H9 (cell line): ENCODE data around the gene RXRB. TPM values are rescaled to one million over a fixed set of nuclear protein-coding genes. Genes with fewer than 3 reads are reported as not detected.

Experiments
- DNase-seq: peaks from one replicate; pipeline ENCODE4 v3.0.0-alpha.2; 2017
- H2AFZ ChIP-seq: one replicate; pipeline ENCODE4 v1.6.1; 2013; ENCODE audit warnings: mild to moderate bottlenecking, low read length, control low read depth, moderate library complexity
- H2AK5ac ChIP-seq: 2 replicates; pipeline ENCODE4 v1.6.1; 2013; ENCODE audit warnings: low read length, control low read depth, mixed read lengths; ENCODE audit not compliant: insufficient read length
- H2BK120ac ChIP-seq: one replicate; pipeline ENCODE4 v1.6.1; 2013; ENCODE audit warnings: low read depth, mild to moderate bottlenecking, low read length, control low read depth, inconsistent platforms; ENCODE audit not compliant: poor library complexity, severe bottlenecking
- H2BK12ac ChIP-seq: 2 replicates; pipeline ENCODE4 v1.6.1; 2013; ENCODE audit warnings: low read length, control low read depth, mixed read lengths, low read depth; ENCODE audit not compliant: insufficient read length
- H2BK15ac ChIP-seq: 2 replicates; pipeline ENCODE4 v1.6.1; 2013; ENCODE audit warnings: low read depth, low read length, control low read depth
- H2BK20ac ChIP-seq: one replicate; pipeline ENCODE4 v1.6.1; 2013; ENCODE audit warnings: low read depth, mild to moderate bottlenecking, low read length, control low read depth, inconsistent platforms; ENCODE audit not compliant: poor library complexity, severe bottlenecking
- H2BK5ac ChIP-seq: 2 replicates; pipeline ENCODE4 v1.6.1; 2013; ENCODE audit warnings: low read length, control low read depth, mixed read lengths; ENCODE audit not compliant: insufficient read length
- H3K14ac ChIP-seq: 2 replicates; pipeline ENCODE4 v1.6.1; 2013; ENCODE audit warnings: low read length, control low read depth; ENCODE audit not compliant: insufficient read depth
- H3K18ac ChIP-seq: 2 replicates; pipeline ENCODE4 v1.6.1; 2013; ENCODE audit warnings: low read depth, mild to moderate bottlenecking, mixed read lengths, low read length, control low read depth; ENCODE audit not compliant: insufficient read length
- H3K23ac ChIP-seq: 2 replicates; pipeline ENCODE4 v1.6.1; 2013; ENCODE audit warnings: low read length, control low read depth, mixed read lengths, low read depth; ENCODE audit not compliant: insufficient read length
- H3K23me2 ChIP-seq: 2 replicates; pipeline ENCODE4 v1.6.1; 2013; ENCODE audit warnings: low read depth, mild to moderate bottlenecking, mixed read lengths, low read length, control low read depth; ENCODE audit not compliant: insufficient read length, poor library complexity, severe bottlenecking
- H3K27ac ChIP-seq: 2 replicates; pipeline ENCODE4 v1.5.1; 2013; ENCODE audit warnings: low read length, control low read depth, mixed read lengths, low read depth; ENCODE audit not compliant: insufficient read length
- H3K27me3 ChIP-seq: 2 replicates; pipeline ENCODE4 v1.6.1; 2013; ENCODE audit warnings: low read length, control low read depth, inconsistent platforms; ENCODE audit not compliant: insufficient read depth
- H3K4ac ChIP-seq: 2 replicates; pipeline ENCODE4 v1.6.1; 2013; ENCODE audit warnings: low read depth, mild to moderate bottlenecking, control low read depth, inconsistent platforms, low read length, moderate library complexity
- H3K4me1 ChIP-seq: 2 replicates; pipeline ENCODE4 v1.6.1; 2013; ENCODE audit warnings: low read length, control low read depth, inconsistent platforms; ENCODE audit not compliant: insufficient read depth
- H3K4me2 ChIP-seq: 2 replicates; pipeline ENCODE4 v1.6.1; 2013; ENCODE audit warnings: low read length, control low read depth, mixed read lengths; ENCODE audit not compliant: insufficient read length, insufficient read depth
- H3K56ac ChIP-seq: 2 replicates; pipeline ENCODE4 v1.6.1; 2013; ENCODE audit warnings: low read depth, mild to moderate bottlenecking, mixed read lengths, low read length, control low read depth; ENCODE audit not compliant: insufficient read length
- H3K79me1 ChIP-seq: 2 replicates; pipeline ENCODE4 v1.6.1; 2013; ENCODE audit warnings: low read depth, mild to moderate bottlenecking, moderate library complexity, low read length, control low read depth, inconsistent platforms; ENCODE audit not compliant: insufficient read depth, poor library complexity, severe bottlenecking
- H3K79me2 ChIP-seq: 2 replicates; pipeline ENCODE4 v1.6.1; 2013; ENCODE audit warnings: low read length, control low read depth, inconsistent platforms; ENCODE audit not compliant: insufficient read depth
- H3K9ac ChIP-seq: 2 replicates; pipeline ENCODE4 v1.6.1; 2013; ENCODE audit warnings: low read length, control low read depth, mixed read lengths; ENCODE audit not compliant: insufficient read length; ENCODE audit errors: extremely low read depth
- H3K9me3 ChIP-seq: one replicate; pipeline ENCODE4 v1.6.1; 2013; ENCODE audit warnings: low read depth, low read length, inconsistent platforms; ENCODE audit not compliant: control insufficient read depth
- H3T11ph ChIP-seq: one replicate; pipeline ENCODE4 v1.6.1; 2013; ENCODE audit warnings: mild to moderate bottlenecking, low read length, control low read depth, inconsistent platforms
- H4K20me1 ChIP-seq: one replicate; pipeline ENCODE4 v1.6.1; 2013; ENCODE audit not compliant: control insufficient read depth, insufficient read length, insufficient read depth
- H4K5ac ChIP-seq: 2 replicates; pipeline ENCODE4 v1.6.1; 2013; ENCODE audit warnings: low read depth, mild to moderate bottlenecking, mixed read lengths, low read length, control low read depth; ENCODE audit not compliant: insufficient read length
- H4K8ac ChIP-seq: replicated peaks from 2 replicates; pipeline ENCODE4 v1.6.1; 2013; ENCODE audit warnings: low read length, control low read depth, mixed read lengths, low read depth; ENCODE audit not compliant: insufficient read length
- H4K91ac ChIP-seq: 2 replicates; pipeline ENCODE4 v1.6.1; 2013; ENCODE audit warnings: low read depth, mild to moderate bottlenecking, moderate library complexity, mixed read lengths, low read length, control low read depth; ENCODE audit not compliant: insufficient read length
- H3K27ac Mint-ChIP-seq, 3 experiments: 2 replicates in 2 of 3; 3 replicates in 1 of 3; pipeline ENCODE4 v1.8.0; 2020 to 2021; ENCODE audit warnings: mixed read lengths in 3 of 3, mild to moderate bottlenecking in 1 of 3, moderate library complexity in 1 of 3
- H3K27me3 Mint-ChIP-seq: 2 replicates; pipeline ENCODE4 v1.8.0; 2021; ENCODE audit warnings: low read depth, mild to moderate bottlenecking, moderate library complexity, mixed read lengths
- H3K36me3 Mint-ChIP-seq, 3 experiments: 2 replicates in 2 of 3; 3 replicates in 1 of 3; pipeline ENCODE4 v1.8.0; 2020 to 2021; ENCODE audit warnings: low read depth in 3 of 3, mixed read lengths in 3 of 3; ENCODE audit not compliant: insufficient read depth in 1 of 3
- H3K4me1 Mint-ChIP-seq, 2 experiments: 2 replicates each; pipeline ENCODE4 v1.8.0; 2020; ENCODE audit warnings: mixed read lengths in 2 of 2
- H3K4me3 Mint-ChIP-seq, 2 experiments: 2 replicates in 1 of 2; 3 replicates in 1 of 2; pipeline ENCODE4 v1.8.0; 2020 to 2021; ENCODE audit warnings: mild to moderate bottlenecking in 2 of 2, mixed read lengths in 2 of 2, moderate library complexity in 1 of 2
- H3K9me3 Mint-ChIP-seq, 2 experiments: 2 replicates in 1 of 2; 3 replicates in 1 of 2; pipeline ENCODE4 v1.8.0; 2020; ENCODE audit warnings: mild to moderate bottlenecking in 2 of 2, mixed read lengths in 2 of 2, moderate library complexity in 1 of 2
- CTCF ChIP-seq: fragments of 200-600 bp; sonication (generic); conservative IDR thresholded peaks from 3 replicates; pipeline ENCODE4 v1.8.0; 2021; ENCODE audit warnings: antibody characterized with exemption, mild to moderate bottlenecking
- WGBS: extraction: QIAGEN DNeasy Blood & Tissue Kit; methylation state at CpG from one replicate; pipeline ENCODE4 v1.1.7; 2013; ENCODE audit warnings: missing lambda C conversion rate, low lambda C conversion rate, mixed read lengths; ENCODE audit not compliant: insufficient read length; ENCODE audit errors: extremely low coverage; 5-methylcytosine and 5-hydroxymethylcytosine counted together
- total RNA-seq: library from RNA; stranded (reverse); gene quantifications from 2 replicates; pipeline ENCODE4 v1.2.1, GENCODE V29; 2021

The RXRB gene
- total RNA-seq, 1 experiment from 2014 or later = 14.8 TPM

GRCh38 chr6:33212857-33213165 is 12.3 kb upstream of the RXRB start:
- Mint-ChIP-seq H3K4me1 (peaks cover 35 to 48% of the 10 kb centered on the region in 2 experiments), H3K27ac (peak overlapping the region in 1 of 3 experiments; percentile 29; a peak in 3 of 7 replicates), H3K36me3 (peaks cover 7 to 24% (median 16%) of the 10 kb centered on the region in 3 experiments; a peak in 6 of 7 replicates), H3K4me3 (peak overlapping the region; percentile 75 to 94), H3K9me3 (no peaks in the 10 kb centered on the region; a peak in 1 of 5 replicates), H3K27me3 (peaks cover 82% of the 10 kb centered on the region)
- H4K20me1 ChIP-seq = peaks cover 3% of the 10 kb centered on the region
- H3K14ac ChIP-seq = no peak overlapping the region
- H2AFZ ChIP-seq = no peak overlapping the region
- H3K27me3 ChIP-seq = peaks cover 45% of the 10 kb centered on the region
- H3K56ac ChIP-seq = no peak overlapping the region
- H3T11ph ChIP-seq = no peak overlapping the region
- no peak overlapping the region for H3K27ac ChIP-seq
- TF ChIP-seq CTCF = no peak
- H2AK5ac ChIP-seq = no peak overlapping the region
- no peak overlapping the region for H2BK15ac ChIP-seq
- no peak overlapping the region for H2BK120ac ChIP-seq
- no peaks in the 10 kb centered on the region for H3K4me1 ChIP-seq
- no peak overlapping the region for H4K91ac ChIP-seq
- no peaks in the 10 kb centered on the region for H3K9me3 ChIP-seq
- H2BK5ac ChIP-seq = no peak overlapping the region
- H3K23me2 ChIP-seq = peaks cover 14% of the 10 kb centered on the region
- no peak overlapping the region for H3K23ac ChIP-seq
- WGBS = no CpG with 5 or more reads among the region's 6 CpGs
- H3K9ac ChIP-seq = no peak overlapping the region
- no peaks in the 10 kb centered on the region for H3K79me2 ChIP-seq
- no peak for DNase-seq
- no peak overlapping the region for H4K8ac ChIP-seq
- H3K79me1 ChIP-seq = no peaks in the 10 kb centered on the region
- no peak overlapping the region for H4K5ac ChIP-seq
- H2BK12ac ChIP-seq = no peak overlapping the region
- no peak overlapping the region for H3K18ac ChIP-seq
- H2BK20ac ChIP-seq = no peak overlapping the region
- peak overlapping the region; percentile 88 for H3K4me2 ChIP-seq
- H3K4ac ChIP-seq = no peak overlapping the region
